ENCODE results near the gene EBNA1BP2.

The EBNA1BP2 gene

GRCh38 chr1:43165162-43165561 is 6.9 kb downstream of the EBNA1BP2 start:
- Histone ChIP-seq H3K27me3 (ENCODE audit: low read length) (no peaks in the 10 kb centered on the region), H3F3A (ENCODE audit: insufficient read depth) (no peaks in the 10 kb centered on the region; the same call in 1 of the 2 replicates), H3K79me2 (ENCODE audit: insufficient read depth, low read length) (0 out of 2 replicates have a peak, but pooled peaks cover 4% of the 10 kb centered on the region), H2AFZ (ENCODE audit: low read depth, low read length, severe bottlenecking) (no peak overlapping the region), H3K9me3 (ENCODE audit: insufficient read depth, low read length) (no peaks in the 10 kb centered on the region), H3K4me2 (ENCODE audit: low read depth, low read length, poor library complexity, severe bottlenecking) (no peak overlapping the region), H4K20me1 (ENCODE audit: low read depth, low read length) (no peaks in the 10 kb centered on the region), H3K9me2 (replicated peaks; ENCODE audit: insufficient read depth, low read length) (no peaks in the 10 kb centered on the region), H3K9ac (ENCODE audit: low read length) (no peak overlapping the region), H3K27ac (ENCODE audit: low read depth, low read length) (no peak overlapping the region), H3K4me3 (ENCODE audit: insufficient read depth, low read length, poor library complexity, severe bottlenecking) (no peak overlapping the region), H3K36me3 (ENCODE audit: low read length) (peaks cover 24% of the 10 kb centered on the region; the same call in 1 of the 2 replicates)
- TF ChIP-seq EZH2phosphoT487 (conservative IDR thresholded peaks at IDR 0.05; ENCODE audit: low read length) (no peak), CTCF (IDR thresholded peaks at IDR 0.05; ENCODE audit: insufficient read depth, low read length, poor library complexity, severe bottlenecking) (no peak)

- Histone ChIP-seq H3F3A (ENCODE audit: insufficient read depth) (no peaks in the 10 kb centered on the region), H4K20me1 (ENCODE audit: low read depth, low read length) (no peaks in the 10 kb centered on the region), H3K36me3 (ENCODE audit: low read length) (no peaks in the 10 kb centered on the region), H3K9me3 (ENCODE audit: insufficient read depth, low read length) (no peaks in the 10 kb centered on the region), H3K79me2 (ENCODE audit: insufficient read depth, low read length) (no peaks in the 10 kb centered on the region), H3K27ac (ENCODE audit: low read depth, low read length) (no peak overlapping the region), H3K9me2 (replicated peaks; ENCODE audit: insufficient read depth, low read length) (no peaks in the 10 kb centered on the region), H2AFZ (ENCODE audit: low read depth, low read length, severe bottlenecking) (no peak overlapping the region), H3K4me2 (ENCODE audit: low read depth, low read length, poor library complexity, severe bottlenecking) (no peak overlapping the region), H3K27me3 (ENCODE audit: low read length) (no peaks in the 10 kb centered on the region), H3K9ac (ENCODE audit: low read length) (no peak overlapping the region), H3K4me3 (ENCODE audit: insufficient read depth, low read length, poor library complexity, severe bottlenecking) (no peak overlapping the region)
- TF ChIP-seq EZH2phosphoT487 (conservative IDR thresholded peaks at IDR 0.05; ENCODE audit: low read length) (no peak), CTCF (IDR thresholded peaks at IDR 0.05; ENCODE audit: insufficient read depth, low read length, poor library complexity, severe bottlenecking) (no peak)
Measured at GRCh38 chr1:43156026-43156425, 16.1 kb downstream of the EBNA1BP2 start.

DNA sequence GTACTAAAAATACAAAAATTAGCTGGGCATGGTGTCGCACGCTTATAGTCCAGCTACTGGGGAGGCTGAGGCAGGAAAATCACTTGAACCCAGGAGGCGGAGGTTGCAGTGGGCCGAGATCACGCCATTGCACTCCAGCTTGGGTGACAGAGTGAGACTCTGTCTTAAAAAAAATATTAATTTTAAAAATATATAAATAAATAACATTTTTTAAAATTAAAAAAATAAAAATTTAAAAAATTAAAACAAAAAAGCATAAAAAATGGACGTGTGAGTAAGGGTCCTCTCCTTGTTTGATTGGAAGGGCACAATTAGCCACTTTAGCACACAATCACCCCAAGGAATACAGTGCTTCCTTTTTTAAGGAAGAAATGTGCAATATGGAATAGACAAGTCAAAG is 18.6 kb downstream of the EBNA1BP2 start:
- Histone ChIP-seq H4K20me1 (ENCODE audit: low read depth, low read length) (no peaks in the 10 kb centered on the region), H3K9ac (ENCODE audit: low read length) (no peak overlapping the region), H3F3A (ENCODE audit: insufficient read depth) (no peaks in the 10 kb centered on the region), H3K79me2 (ENCODE audit: insufficient read depth, low read length) (no peaks in the 10 kb centered on the region), H3K9me2 (replicated peaks; ENCODE audit: insufficient read depth, low read length) (no peaks in the 10 kb centered on the region), H2AFZ (ENCODE audit: low read depth, low read length, severe bottlenecking) (no peak overlapping the region), H3K27me3 (ENCODE audit: low read length) (no peaks in the 10 kb centered on the region), H3K27ac (ENCODE audit: low read depth, low read length) (no peak overlapping the region), H3K9me3 (ENCODE audit: insufficient read depth, low read length) (no peaks in the 10 kb centered on the region), H3K4me2 (ENCODE audit: low read depth, low read length, poor library complexity, severe bottlenecking) (no peak overlapping the region), H3K36me3 (ENCODE audit: low read length) (no peaks in the 10 kb centered on the region), H3K4me3 (ENCODE audit: insufficient read depth, low read length, poor library complexity, severe bottlenecking) (no peak overlapping the region)
- TF ChIP-seq EZH2phosphoT487 (conservative IDR thresholded peaks at IDR 0.05; ENCODE audit: low read length) (no peak), CTCF (IDR thresholded peaks at IDR 0.05; ENCODE audit: insufficient read depth, low read length, poor library complexity, severe bottlenecking) (no peak)
